SH-SY5Y (cell line): ENCODE data around the gene ALG5.

ENCODE experiments used
- GATA2 ChIP-seq: IDR thresholded peaks from 2 replicates; pipeline ENCODE4 v1.6.1; 2011; ENCODE audit warnings: mild to moderate bottlenecking, low read depth, low read length
- GATA3 ChIP-seq: IDR thresholded peaks from 2 replicates; pipeline ENCODE4 v1.6.1; 2011; ENCODE audit warnings: low read depth, mild to moderate bottlenecking, low read length, moderate library complexity

GRCh38 chr13:36997716-36998427 is 1.3 kb downstream of the ALG5 start:
- TF ChIP-seq GATA2 (no peak), GATA3 (no peak)
